ENCODE measurements around the gene APPBP2.

GRCh38 chr17:60435244-60436167, 90.5 kb downstream of the APPBP2 start:
- TF ChIP-seq CTCF (IDR thresholded peaks at IDR 0.05; ENCODE audit: low read depth, low read length) (peak; percentile 73), MYC (IDR thresholded peaks at IDR 0.05; ENCODE audit: low read depth, low read length) (peak; percentile 82), POLR2A (IDR thresholded peaks at IDR 0.05; ENCODE audit: extremely low read depth, insufficient read length) (no peak)

Measured in NB4 (cell line).